Progenitor cell of endocrine pancreas (in vitro differentiated cells): Measurements from ENCODE around the gene DNAJB14. TPM values are rescaled to one million over a fixed set of nuclear protein-coding genes. Genes with fewer than 3 reads are reported as not detected.

Source experiments
- DNase-seq: peaks from one replicate; pipeline ENCODE4 v3.0.0; 2021; ENCODE audit warnings: low spot score; ENCODE audit not compliant: unreplicated experiment
- H3K27ac Mint-ChIP-seq: 2 replicates; pipeline ENCODE4 v1.8.0; 2021; ENCODE audit warnings: mild to moderate bottlenecking, moderate library complexity, mixed read lengths
- H3K27me3 Mint-ChIP-seq: 2 replicates; pipeline ENCODE4 v1.8.0; 2021; ENCODE audit warnings: mixed read lengths
- H3K36me3 Mint-ChIP-seq: 2 replicates; pipeline ENCODE4 v1.8.0; 2022; ENCODE audit warnings: mixed read lengths; ENCODE audit not compliant: insufficient read depth
- H3K4me1 Mint-ChIP-seq: 2 replicates; pipeline ENCODE4 v1.8.0; 2021; ENCODE audit warnings: low read depth, mixed read lengths
- H3K4me3 Mint-ChIP-seq: 2 replicates; pipeline ENCODE4 v1.8.0; 2021; ENCODE audit warnings: low read depth, mild to moderate bottlenecking, moderate library complexity, mixed read lengths
- H3K9me3 Mint-ChIP-seq: 2 replicates; pipeline ENCODE4 v1.8.0; 2021; ENCODE audit warnings: low read depth, mixed read lengths
- CTCF ChIP-seq: fragments of 200-600 bp; sonication (generic); IDR thresholded peaks from one replicate; pipeline ENCODE4 v1.5.0; 2021; ENCODE audit warnings: antibody characterized with exemption, mild to moderate bottlenecking; ENCODE audit not compliant: unreplicated experiment
- long read RNA-seq: library from polyadenylated mRNA; unstranded; transcript quantifications from one replicate; pipeline ENCODE4 v2.0.0, GENCODE V29; 2020
- total RNA-seq: library from RNA; stranded (reverse); gene quantifications from 2 replicates; pipeline ENCODE4 v1.2.1, GENCODE V29; 2021

The DNAJB14 gene
- 40.7 and 41.7 TPM in 2 replicates for total RNA-seq
- long read RNA-seq, full-length matches to known transcripts: 112 of 123 reads
- long read RNA-seq, partial matches to known transcripts: 1 of 123 reads
- long read RNA-seq, other reads (novel, unspliced or antisense): 10 of 123 reads

GRCh38 chr4:99946356-99947189 lies at the start of gene DNAJB14:
TSS of gene DNAJB14 (minus strand) at chr4:99946618. CDS start at chr4:99946571, 47 bp downstream.
- no peak for TF ChIP-seq CTCF
- H3K4me1 Mint-ChIP-seq: peaks cover 19% of the 10 kb centered on the region
- H3K4me3 Mint-ChIP-seq: peak within 1 kb of the TSS; percentile 99
- no peaks in the 10 kb centered on the region for H3K27me3 Mint-ChIP-seq
- peak; percentile 48 for DNase-seq
- peak within 1 kb of the TSS; percentile 99 for H3K27ac Mint-ChIP-seq
- no peaks in the 10 kb centered on the region for H3K9me3 Mint-ChIP-seq
- H3K36me3 Mint-ChIP-seq: peaks cover 7% of the 10 kb centered on the region

GRCh38 chr4:99991741-99992140 lies 45.3 kb upstream of the DNAJB14 start:
- no peak overlapping the region for H3K4me3 Mint-ChIP-seq
- no peaks in the 10 kb centered on the region for H3K36me3 Mint-ChIP-seq
- no peak overlapping the region for H3K27ac Mint-ChIP-seq
- H3K4me1 Mint-ChIP-seq: peaks cover 6% of the 10 kb centered on the region
- TF ChIP-seq CTCF: no peak
- H3K9me3 Mint-ChIP-seq: no peaks in the 10 kb centered on the region
- DNase-seq: no peak
- no peaks in the 10 kb centered on the region for H3K27me3 Mint-ChIP-seq

- H3K27me3 Mint-ChIP-seq: no peaks in the 10 kb centered on the region
- peaks cover 13% of the 10 kb centered on the region for H3K4me1 Mint-ChIP-seq
- no peak overlapping the region for H3K4me3 Mint-ChIP-seq
- TF ChIP-seq CTCF: no peak
- H3K36me3 Mint-ChIP-seq: no peaks in the 10 kb centered on the region
- no peak for DNase-seq
- H3K27ac Mint-ChIP-seq: no peak overlapping the region
- no peaks in the 10 kb centered on the region for H3K9me3 Mint-ChIP-seq
Measured at GRCh38 chr4:99987681-99988080, 41.3 kb upstream of the DNAJB14 start.

- H3K4me1 Mint-ChIP-seq: peaks cover 11% of the 10 kb centered on the region
- no peaks in the 10 kb centered on the region for H3K9me3 Mint-ChIP-seq
- no peak for TF ChIP-seq CTCF
- H3K27me3 Mint-ChIP-seq: no peaks in the 10 kb centered on the region
- no peaks in the 10 kb centered on the region for H3K36me3 Mint-ChIP-seq
- DNase-seq: no peak
- H3K4me3 Mint-ChIP-seq: no peak overlapping the region
- H3K27ac Mint-ChIP-seq: no peak overlapping the region
Measured at GRCh38 chr4:99986792-99987191, 40.4 kb upstream of the DNAJB14 start.

- no peak for DNase-seq
- H3K27me3 Mint-ChIP-seq: no peaks in the 10 kb centered on the region
- H3K27ac Mint-ChIP-seq: no peak overlapping the region
- no peaks in the 10 kb centered on the region for H3K9me3 Mint-ChIP-seq
- H3K4me1 Mint-ChIP-seq: peaks cover 10% of the 10 kb centered on the region
- H3K4me3 Mint-ChIP-seq: no peak overlapping the region
- H3K36me3 Mint-ChIP-seq: no peaks in the 10 kb centered on the region
- no peak for TF ChIP-seq CTCF
Measured at GRCh38 chr4:99983289-99983943, 37.0 kb upstream of the DNAJB14 start.
